Motor neuron (in vitro differentiated cells): ENCODE data around the gene LRRC37A. TPM values are rescaled to one million over a fixed set of nuclear protein-coding genes. Genes with fewer than 3 reads are reported as not detected.
"Not testable (repeated sequence)": the region's sequence is repeated elsewhere in the genome, so short reads cannot be mapped to it uniquely, and the experiment has no call there.

Source experiments
- ATAC-seq, 8 experiments: fragments of 200-7000 bp; cut with Tn5 transposase; replicated peaks in 6 of 8; 2 replicates each; pipeline ENCODE4 v1.8.0; 2021; ENCODE audit warnings: mild to moderate bottlenecking in 8 of 8, moderate library complexity in 8 of 8
- H3K27ac ChIP-seq, 2 donors: fragments of 250-450 bp; sonication (Bioruptor Pico); 2 replicates each; pipeline ENCODE4 v1.9.0; 2021; ENCODE audit warnings: antibody characterized with exemption in 2 of 2, mild to moderate bottlenecking in 2 of 2, moderate library complexity in 1 of 2
- H3K4me1 ChIP-seq, 2 donors: fragments of 250-450 bp; sonication (Bioruptor Pico); replicated peaks in 1 of 2; 2 replicates each; pipeline ENCODE4 v1.6.1; 2021; ENCODE audit warnings: antibody characterized with exemption in 2 of 2, mild to moderate bottlenecking in 2 of 2, moderate library complexity in 1 of 2
- H3K4me3 ChIP-seq, 5 donors: fragments of 250-450 bp; sonication (Bioruptor Pico); 2 replicates each; pipeline ENCODE4 v1.9.0; 2021; ENCODE audit warnings: antibody characterized with exemption in 5 of 5, mild to moderate bottlenecking in 5 of 5, moderate library complexity in 4 of 5
- WGBS, 10 experiments: fragments of 450-650 bp; shearing (Covaris generic); methylation state at CpG; one replicate each; pipeline ENCODE4 v1.0.0; 2022; 5-methylcytosine and 5-hydroxymethylcytosine counted together
- in situ Hi-C, 9 experiments: fragments of 400-800 bp; cut with MboI; loops; one replicate each; pipeline ENCODE4 v1.15.0; 2021; ENCODE audit warnings: low sequenced_read_pairs in 9 of 9, low pct_unique_long_range_greater_than_20kb in 2 of 9; ENCODE audit not compliant: unreplicated experiment in 9 of 9
- total RNA-seq, 8 experiments: library from RNA; unstranded; fragments of 300-600 nt; gene quantifications; 2 replicates each; pipeline versions ENCODE4 v1.2.3 to v1.2.4, GENCODE V29; 2022

LRRC37A gene
- total RNA-seq, 8 experiments from 2014 or later: 2.3 to 15.1 (median 6.5) TPM

GRCh38 chr17:46270032-46270431 is 24.9 kb upstream of the LRRC37A start:
- 49 to 85% (median 70%) methylated on average over 1 to 5 of the region's 5 CpGs for WGBS, 10 experiments
- no peak overlapping the region for H3K27ac ChIP-seq
- peaks cover 5 to 9% of the 10 kb centered on the region in 2 donors for H3K4me1 ChIP-seq
- H3K4me3 ChIP-seq: no peak overlapping the region
- ATAC-seq: no peak
- in situ Hi-C loops: loop anchor here in 2 of 9 experiments (25.0 kb wide), 1 partner anchor 683 kb away; no protein-coding TSS in a partner anchor

DNA sequence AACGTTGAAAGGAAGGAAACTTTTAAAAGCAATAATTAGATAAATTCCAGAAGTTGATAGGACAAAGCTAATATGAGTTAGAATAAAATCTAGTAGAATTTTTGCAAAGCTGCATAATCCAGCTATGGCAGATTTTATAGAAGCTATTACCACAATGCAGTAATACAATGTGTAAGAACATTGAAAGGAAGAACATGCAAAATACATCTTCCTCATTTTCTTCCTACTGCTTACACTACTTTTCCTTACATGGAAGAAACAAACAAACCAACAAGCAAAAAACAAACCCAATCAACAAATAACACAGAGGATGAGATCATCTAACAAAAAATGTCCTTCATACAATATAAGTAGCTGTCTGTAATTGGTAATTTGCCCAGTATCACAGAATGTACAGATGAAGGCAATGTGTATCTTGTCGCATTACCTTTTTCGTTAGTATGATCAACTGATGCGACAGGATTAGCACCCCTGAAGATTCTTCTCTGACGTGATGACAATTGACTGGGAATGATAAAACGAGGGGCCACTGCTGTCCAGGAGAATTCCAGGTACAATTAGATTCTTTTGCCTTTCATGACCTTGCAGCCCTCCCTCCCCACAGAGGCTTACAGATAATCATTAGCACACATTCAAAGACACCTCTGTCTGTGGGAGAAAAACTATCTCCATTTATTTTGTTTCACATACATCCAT is 21.2 kb upstream of the LRRC37A start:
- H3K27ac ChIP-seq: no peak overlapping the region
- WGBS, 10 experiments: 23 to 85% (median 69%) methylated on average over 2 to 6 of the region's 6 CpGs
- H3K4me1 ChIP-seq: no peaks in the 10 kb centered on the region
- in situ Hi-C loops: loop anchor here in 2 of 9 experiments (25.0 kb wide), 1 partner anchor 686 kb away; no protein-coding TSS in a partner anchor
- no peak for ATAC-seq
- H3K4me3 ChIP-seq: no peak overlapping the region

DNA sequence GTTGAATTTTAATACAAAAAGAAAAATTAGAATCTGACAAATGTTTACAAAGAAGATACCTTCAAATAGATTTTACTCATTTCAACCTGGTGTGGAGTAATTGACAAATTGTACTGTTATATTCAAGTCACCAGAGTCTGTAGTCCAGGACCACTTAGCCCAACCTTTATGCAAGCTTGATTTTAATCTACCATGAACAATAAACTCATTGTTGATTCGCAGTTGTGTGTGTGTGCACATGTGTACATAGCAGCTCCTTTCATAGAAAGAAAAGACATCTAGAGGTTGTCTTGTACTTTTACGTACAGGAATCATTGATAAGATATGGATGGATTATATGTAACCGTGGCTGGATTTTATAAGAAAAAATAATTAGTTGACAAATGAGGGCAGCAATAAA is 20.7 kb upstream of the LRRC37A start:
- H3K27ac ChIP-seq: no peak overlapping the region
- H3K4me1 ChIP-seq: no peaks in the 10 kb centered on the region
- WGBS, 10 experiments: 64 to 100% (median 90%) methylated on average over 2 to 3 of the region's 3 CpGs
- H3K4me3 ChIP-seq: no peak overlapping the region
- in situ Hi-C loops: loop anchor here in 2 of 9 experiments (25.0 kb wide), 1 partner anchor 687 kb away; no protein-coding TSS in a partner anchor
- ATAC-seq: peak in 1 of 8 experiments; percentile 25

DNA sequence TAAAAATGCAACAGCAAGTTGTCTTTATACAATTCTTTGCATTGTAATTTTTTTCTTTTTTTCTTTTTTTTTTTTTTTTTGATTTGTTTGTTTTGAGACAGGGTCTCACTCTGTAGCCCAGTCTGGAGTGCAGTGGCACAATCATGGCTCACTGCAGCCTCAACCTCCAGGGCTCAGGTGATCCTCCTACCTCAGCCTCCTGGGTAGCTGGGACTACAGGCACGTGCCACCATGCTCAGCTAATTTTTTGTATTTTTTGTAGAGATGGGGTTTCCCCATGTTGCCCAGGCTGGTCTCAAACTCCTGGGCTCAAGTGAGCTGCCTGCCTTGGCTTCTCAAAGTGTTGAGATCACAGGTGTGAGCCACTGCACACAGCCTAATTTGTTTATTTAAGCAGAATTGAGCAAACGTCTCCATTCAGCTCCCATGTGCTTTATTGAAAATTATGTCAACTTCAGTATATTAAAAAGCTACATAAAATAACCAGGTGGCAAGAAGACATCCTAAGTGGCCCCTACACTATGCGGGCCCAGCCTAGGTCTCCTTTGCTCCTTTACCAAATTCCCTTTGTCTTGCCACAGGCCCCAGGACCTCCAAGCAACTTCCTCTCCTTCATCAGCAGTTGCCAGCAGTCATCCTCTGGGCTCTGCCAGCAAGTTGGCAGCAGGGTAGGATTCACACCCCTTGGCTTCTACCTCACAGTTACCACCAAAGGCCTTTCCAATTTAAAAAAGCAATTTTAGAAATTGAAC is 18.0 kb upstream of the LRRC37A start:
- peak in 1 of 8 experiments; percentile 25 for ATAC-seq
- H3K4me3 ChIP-seq, H3K4me1 ChIP-seq, H3K27ac ChIP-seq: not testable (repeated sequence)
- 45 to 83% (median 74%) methylated on average over 1 to 3 of the region's 3 CpGs for WGBS, 10 experiments
- in situ Hi-C loops: loop anchor here in 1 of 9 experiments (25.0 kb wide), 1 partner anchor 115 kb away; no protein-coding TSS in a partner anchor

DNA sequence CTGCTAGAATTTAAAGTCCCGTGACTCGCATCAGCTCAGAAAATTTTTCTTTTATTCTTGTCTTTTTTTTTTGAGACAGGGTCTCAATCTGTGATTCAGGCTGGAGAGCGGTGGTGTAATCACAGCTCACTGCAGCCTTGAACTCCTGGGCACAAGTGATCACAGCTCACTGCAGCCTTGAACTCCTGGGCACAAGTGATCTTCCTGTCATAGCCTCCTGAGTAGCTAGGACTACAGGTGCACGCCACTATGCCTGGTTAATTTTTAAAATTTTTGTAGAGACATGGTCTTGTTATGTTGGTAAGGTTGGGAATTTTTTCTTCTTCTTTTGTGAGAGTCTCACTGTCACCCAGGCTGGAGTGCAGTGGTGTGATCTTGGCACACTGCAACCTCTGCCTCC is 13.6 kb upstream of the LRRC37A start:
- H3K4me3 ChIP-seq, H3K4me1 ChIP-seq, H3K27ac ChIP-seq, ATAC-seq: not testable (repeated sequence)
- in situ Hi-C loops: loop anchor here in 1 of 9 experiments (25.0 kb wide), 1 partner anchor 119 kb away; no protein-coding TSS in a partner anchor
- 93 to 100% methylated on average over 1 to 2 of the region's 4 CpGs; no CpG with 5 or more reads in 8 of the 10 experiments for WGBS, 10 experiments

- H3K4me1 ChIP-seq, ATAC-seq, H3K4me3 ChIP-seq, H3K27ac ChIP-seq: not testable (repeated sequence)
- in situ Hi-C loops: loop anchor here in 1 of 9 experiments (25.0 kb wide), 1 partner anchor 120 kb away; no protein-coding TSS in a partner anchor
- WGBS, 10 experiments: 84 to 100% methylated on average over 1 to 7 of the region's 12 CpGs; no CpG with 5 or more reads in 8 of the 10 experiments
Observed at GRCh38 chr17:46282635-46283034, 12.3 kb upstream of the LRRC37A start.

DNA sequence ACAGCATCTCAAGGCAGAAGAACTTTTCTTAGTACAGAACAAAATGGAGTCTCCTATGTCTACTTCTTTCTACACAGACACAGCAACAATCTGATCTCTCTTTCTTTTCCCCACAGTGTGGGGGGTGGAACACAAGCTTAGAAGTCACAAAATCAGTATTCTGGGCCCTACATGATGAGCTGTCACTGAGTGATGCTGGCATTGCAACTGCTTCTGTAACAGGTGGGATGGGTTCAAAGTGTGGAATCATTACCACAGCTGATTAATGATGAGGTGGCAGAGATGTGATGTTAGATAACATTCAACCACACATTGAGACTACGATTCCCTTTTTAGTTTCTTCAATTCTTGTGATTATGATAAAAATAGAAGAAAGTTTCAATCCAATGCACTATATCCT is 10.5 kb upstream of the LRRC37A start:
- H3K4me1 ChIP-seq, H3K4me3 ChIP-seq, ATAC-seq, H3K27ac ChIP-seq: not testable (repeated sequence)
- WGBS, 10 experiments: no CpG with 5 or more reads among the region's 1 CpG
- in situ Hi-C loops: loop anchor here in 1 of 9 experiments (25.0 kb wide), 1 partner anchor 122 kb away; no protein-coding TSS in a partner anchor

- 43 to 100% (median 54%) methylated on average over 1 to 2 of the region's 2 CpGs; no CpG with 5 or more reads in 6 of the 10 experiments for WGBS, 10 experiments
- not testable (repeated sequence) for ATAC-seq
- in situ Hi-C loops: loop anchor here in 1 of 9 experiments (25.0 kb wide), 1 partner anchor 123 kb away; no protein-coding TSS in a partner anchor
Observed at GRCh38 chr17:46285500-46285899, 9.4 kb upstream of the LRRC37A start.

DNA sequence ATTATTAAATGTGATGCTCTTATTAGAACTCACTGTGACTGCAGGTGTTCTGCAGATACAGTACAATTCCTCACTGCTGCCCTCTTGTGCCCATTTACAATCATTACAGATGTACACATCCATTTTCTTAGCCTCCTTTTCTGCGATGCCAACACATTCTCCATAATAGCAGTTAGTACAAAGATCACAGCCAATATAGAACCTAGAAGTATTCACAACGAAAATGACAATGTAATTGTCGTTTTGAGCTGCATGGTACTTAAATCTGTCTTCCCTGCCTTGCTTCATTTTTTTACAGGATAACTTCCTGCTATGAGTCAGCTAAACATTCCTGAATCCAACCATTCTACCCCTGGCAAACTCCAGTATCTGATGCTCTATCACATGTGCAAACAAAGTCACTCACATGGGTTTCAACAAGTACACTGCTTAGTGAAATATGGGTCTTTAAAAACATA is 8.1 kb upstream of the LRRC37A start:
- WGBS, 10 experiments: 0 to 32% (median 5%) methylated on average over 1 to 3 of the region's 3 CpGs
- in situ Hi-C loops: loop anchor here in 1 of 9 experiments (25.0 kb wide), 1 partner anchor 124 kb away; no protein-coding TSS in a partner anchor
- peak; percentile 86 to 99 (median 90) for ATAC-seq
- not testable (repeated sequence) for H3K4me3 ChIP-seq, H3K4me1 ChIP-seq, H3K27ac ChIP-seq

More at GRCh38 chr17:46285500-46285899, 9.4 kb upstream of the LRRC37A start:
- H3K27ac ChIP-seq, H3K4me1 ChIP-seq, H3K4me3 ChIP-seq: not testable (repeated sequence)

- H3K4me1 ChIP-seq: not testable (repeated sequence)
Observed at GRCh38 chr17:46287587-46287986, 7.3 kb upstream of the LRRC37A start.

DNA sequence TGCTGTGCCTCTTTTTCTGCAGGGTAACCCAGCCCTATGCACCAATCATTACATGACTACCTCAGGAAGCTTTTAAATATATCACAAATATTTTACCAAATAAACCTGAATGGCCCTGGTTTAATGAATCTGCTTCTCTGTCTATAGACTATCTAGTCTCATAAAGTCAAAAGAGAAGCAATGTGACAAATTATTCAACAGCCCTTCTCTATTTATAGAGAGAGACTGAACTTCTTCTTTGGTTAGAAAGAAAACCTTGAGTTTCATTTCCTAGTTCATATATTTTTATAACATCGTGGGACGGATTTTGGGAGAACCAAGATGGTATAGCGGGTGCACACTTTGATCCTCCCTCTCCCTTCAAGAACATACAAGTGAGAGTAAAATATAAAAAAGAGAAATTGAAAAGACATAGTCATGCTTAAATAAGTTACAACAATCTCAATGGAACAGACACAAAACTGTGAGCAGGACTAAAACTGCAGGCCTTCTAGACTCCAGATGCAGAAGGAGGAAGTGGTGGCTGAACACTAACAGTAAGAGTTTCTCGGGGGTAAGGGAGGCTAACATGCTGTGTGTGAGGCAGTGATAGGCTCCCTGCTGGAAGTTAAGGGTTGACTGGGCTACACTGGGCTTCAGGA is 3.9 kb upstream of the LRRC37A start:
- not testable (repeated sequence) for H3K4me1 ChIP-seq, H3K27ac ChIP-seq, ATAC-seq, H3K4me3 ChIP-seq
- in situ Hi-C loops: loop anchor here in 1 of 9 experiments (25.0 kb wide), 1 partner anchor 129 kb away; no protein-coding TSS in a partner anchor
- WGBS, 10 experiments: 78 to 100% (median 94%) methylated on average over 1 to 4 of the region's 4 CpGs; no CpG with 5 or more reads in 1 of the 10 experiments

More at GRCh38 chr17:46287587-46287986, 7.3 kb upstream of the LRRC37A start:
- ATAC-seq, H3K27ac ChIP-seq, H3K4me3 ChIP-seq: not testable (repeated sequence)
- in situ Hi-C loops: loop anchor here in 1 of 9 experiments (25.0 kb wide), 1 partner anchor 125 kb away; no protein-coding TSS in a partner anchor
- WGBS, 10 experiments: 30 to 93% (median 77%) methylated on average over 1 to 7 of the region's 7 CpGs

GRCh38 chr17:46291618-46292017 is 3.3 kb upstream of the LRRC37A start:
- in situ Hi-C loops: loop anchor here in 1 of 9 experiments (25.0 kb wide), 1 partner anchor 129 kb away; no protein-coding TSS in a partner anchor

More at GRCh38 chr17:46291618-46292017, 3.3 kb upstream of the LRRC37A start:
- not testable (repeated sequence) for H3K4me1 ChIP-seq, ATAC-seq, H3K4me3 ChIP-seq, H3K27ac ChIP-seq
- 73 to 100% (median 87%) methylated on average over 2 to 7 of the region's 8 CpGs; no CpG with 5 or more reads in 5 of the 10 experiments for WGBS, 10 experiments
